Measurements from ENCODE around the gene DAP.

Gene DAP, protein sequence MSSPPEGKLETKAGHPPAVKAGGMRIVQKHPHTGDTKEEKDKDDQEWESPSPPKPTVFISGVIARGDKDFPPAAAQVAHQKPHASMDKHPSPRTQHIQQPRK

DNA sequence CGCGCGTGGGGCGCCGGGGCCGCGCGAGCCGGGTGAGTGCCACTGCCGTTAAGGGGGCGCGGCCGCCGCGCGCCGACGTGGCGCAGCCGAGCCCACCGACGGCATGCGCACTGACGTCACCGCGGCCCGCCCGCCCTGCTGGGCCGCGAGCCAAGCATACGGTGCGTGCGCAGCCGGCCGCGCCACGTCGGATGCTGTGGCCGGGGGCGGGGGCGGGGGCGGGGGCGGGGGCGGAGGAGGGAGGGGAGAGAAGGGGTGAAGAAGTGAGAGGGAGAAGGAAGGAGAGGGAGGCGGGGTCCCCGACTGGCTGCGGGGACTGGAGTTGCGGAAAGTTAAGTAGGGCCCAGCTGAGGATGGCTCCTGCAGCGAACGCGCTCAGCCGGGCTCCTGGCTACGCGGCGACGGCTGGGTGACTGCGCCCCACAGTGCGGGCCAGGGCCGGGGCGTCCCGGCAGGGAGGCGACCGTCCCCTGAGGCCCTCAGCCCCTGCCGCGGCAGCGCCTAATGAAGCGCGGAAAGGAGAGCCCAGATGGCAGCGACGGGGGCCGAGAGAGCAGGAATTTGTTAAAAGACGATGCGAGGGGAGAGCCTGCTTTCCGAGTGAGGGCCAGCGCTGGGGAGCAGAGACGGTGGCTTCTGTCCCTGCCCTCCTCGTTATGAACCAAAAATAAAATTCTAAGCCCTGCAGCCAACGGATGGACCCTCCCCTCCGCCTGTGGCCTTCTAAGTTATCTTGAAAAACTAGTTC lies at the start of gene DAP:
DAP (minus strand) TSS at position 50 of the 748 bp plus-strand sequence. CDS start 166 bp downstream, outside the sequence.
- intact Hi-C loops (cut with DNase I; ENCODE audit: low total_unique reads), result no loop called here
- TF ChIP-seq, protein P1, sequence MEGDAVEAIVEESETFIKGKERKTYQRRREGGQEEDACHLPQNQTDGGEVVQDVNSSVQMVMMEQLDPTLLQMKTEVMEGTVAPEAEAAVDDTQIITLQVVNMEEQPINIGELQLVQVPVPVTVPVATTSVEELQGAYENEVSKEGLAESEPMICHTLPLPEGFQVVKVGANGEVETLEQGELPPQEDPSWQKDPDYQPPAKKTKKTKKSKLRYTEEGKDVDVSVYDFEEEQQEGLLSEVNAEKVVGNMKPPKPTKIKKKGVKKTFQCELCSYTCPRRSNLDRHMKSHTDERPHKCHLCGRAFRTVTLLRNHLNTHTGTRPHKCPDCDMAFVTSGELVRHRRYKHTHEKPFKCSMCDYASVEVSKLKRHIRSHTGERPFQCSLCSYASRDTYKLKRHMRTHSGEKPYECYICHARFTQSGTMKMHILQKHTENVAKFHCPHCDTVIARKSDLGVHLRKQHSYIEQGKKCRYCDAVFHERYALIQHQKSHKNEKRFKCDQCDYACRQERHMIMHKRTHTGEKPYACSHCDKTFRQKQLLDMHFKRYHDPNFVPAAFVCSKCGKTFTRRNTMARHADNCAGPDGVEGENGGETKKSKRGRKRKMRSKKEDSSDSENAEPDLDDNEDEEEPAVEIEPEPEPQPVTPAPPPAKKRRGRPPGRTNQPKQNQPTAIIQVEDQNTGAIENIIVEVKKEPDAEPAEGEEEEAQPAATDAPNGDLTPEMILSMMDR (IDR thresholded peaks at IDR 0.05), result no peak

DNA sequence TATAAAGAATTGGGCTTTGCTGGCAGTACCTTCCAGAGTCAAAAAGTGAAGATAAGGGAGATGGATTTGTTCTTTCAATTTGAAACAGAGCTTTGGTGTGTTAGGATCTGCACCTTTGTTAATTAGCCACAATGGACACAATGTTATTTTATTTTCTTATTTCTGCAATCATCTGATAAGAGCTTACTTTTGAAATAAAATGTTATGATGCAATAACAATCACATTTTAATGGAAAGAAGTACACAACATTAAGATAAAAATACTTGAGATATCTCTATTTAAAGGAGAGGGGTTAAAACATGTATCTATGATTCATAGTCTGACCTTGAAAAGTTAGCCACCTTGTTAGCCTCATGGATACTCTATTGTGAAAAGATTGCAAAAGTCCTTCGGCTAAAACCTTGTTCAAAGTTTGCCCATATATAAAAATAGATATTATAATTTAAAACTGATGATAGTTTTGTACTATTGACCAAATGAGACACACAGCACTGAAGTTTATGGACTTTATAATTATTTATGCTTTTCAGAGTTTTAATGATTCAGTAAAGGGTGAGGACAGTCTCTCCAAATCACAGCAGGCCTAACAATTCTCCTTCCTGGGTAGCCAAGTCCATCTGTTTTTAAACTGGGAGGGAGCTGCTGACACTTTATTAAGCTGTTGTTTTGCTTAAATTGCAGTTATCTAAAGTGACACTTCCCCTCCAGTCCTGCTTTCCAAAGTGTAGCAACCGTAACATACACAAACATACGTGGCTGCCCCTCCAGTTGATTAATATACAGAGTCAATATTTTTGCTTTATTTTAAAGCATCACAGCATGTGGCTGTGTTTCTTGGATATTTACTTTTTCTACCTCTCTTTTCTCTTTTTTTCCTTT lies 47.6 kb upstream of the DAP start:
- DNase-seq, result no peak
- Histone ChIP-seq H3K4me3 (no peak overlapping the region), H3K9me3 (peaks cover 0 to 12% (median 6%) of the 10 kb centered on the region in 3 donors), H3K4me1 (no peaks in the 10 kb centered on the region), H3K27ac (no peak overlapping the region), H3K27me3 (no peaks in the 10 kb centered on the region), H3K36me3 (no peaks in the 10 kb centered on the region)
- intact Hi-C loops (cut with DNase I; ENCODE audit: low total_unique reads), result no loop called here
- TF ChIP-seq, protein P1 (IDR thresholded peaks at IDR 0.05), result no peak

More for the DNA sequence above, at the start of gene DAP:
- peak; percentile 77 to 90 for DNase-seq
- Histone ChIP-seq H3K9me3 (no peaks in the 10 kb centered on the region), H3K27ac (peak within 1 kb of the TSS; percentile 96 to 98), H3K36me3 (no peaks in the 10 kb centered on the region), H3K4me3 (peak within 1 kb of the TSS; percentile 88 to 94), H3K27me3 (no peaks in the 10 kb centered on the region), H3K4me1 (peaks cover 0 to 54% (median 21%) of the 10 kb centered on the region in 4 donors)

DNA sequence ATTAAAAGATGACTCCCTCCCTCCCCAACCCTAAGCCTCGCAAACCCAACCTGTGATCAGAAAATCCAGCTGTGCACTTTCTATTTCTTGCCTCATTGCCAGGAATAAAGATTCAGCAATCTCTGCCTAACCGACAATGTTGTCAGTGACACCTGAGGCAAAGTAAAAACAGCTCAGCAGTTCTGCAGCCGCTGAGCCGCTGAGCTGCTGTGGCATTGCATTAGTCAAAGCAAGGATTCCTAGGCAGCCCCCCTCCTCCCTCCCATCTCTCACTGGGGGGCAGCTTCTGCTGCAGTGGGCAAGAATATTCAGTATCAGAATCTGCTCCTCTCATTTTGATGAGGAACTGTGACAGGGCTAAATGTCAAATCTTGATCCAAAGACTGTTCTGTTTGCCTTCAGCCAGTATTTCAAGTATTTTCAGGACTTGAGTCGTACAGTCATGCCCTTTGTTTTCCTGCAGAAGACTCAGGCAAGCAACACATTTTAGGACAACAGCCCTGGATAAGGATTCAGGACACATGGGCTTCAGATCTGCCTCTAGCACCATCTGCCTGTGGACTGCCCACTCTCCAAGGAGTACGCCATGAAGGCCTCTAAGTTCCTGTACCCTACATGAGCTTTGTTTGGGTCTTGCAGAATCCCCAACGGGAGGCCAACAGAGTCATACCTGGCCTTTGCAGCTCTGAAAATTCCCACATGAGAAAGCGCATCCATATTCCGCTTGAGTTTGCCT lies 41.1 kb upstream of the DAP start:
- H3K36me3 ChIP-seq, result no peaks in the 10 kb centered on the region
- no peaks in the 10 kb centered on the region for H3K27me3 ChIP-seq
- intact Hi-C loops (cut with DNase I; ENCODE audit: low total_unique reads), result no loop called here
- no peaks in the 10 kb centered on the region for H3K4me1 ChIP-seq
- TF ChIP-seq, protein P1 (IDR thresholded peaks at IDR 0.05), result peak in 1 of 2 experiments; percentile 13
- peaks cover 0 to 12% (median 6%) of the 10 kb centered on the region in 3 donors for H3K9me3 ChIP-seq
- no peak overlapping the region for H3K4me3 ChIP-seq
- no peak for DNase-seq
- no peak overlapping the region for H3K27ac ChIP-seq

DNA sequence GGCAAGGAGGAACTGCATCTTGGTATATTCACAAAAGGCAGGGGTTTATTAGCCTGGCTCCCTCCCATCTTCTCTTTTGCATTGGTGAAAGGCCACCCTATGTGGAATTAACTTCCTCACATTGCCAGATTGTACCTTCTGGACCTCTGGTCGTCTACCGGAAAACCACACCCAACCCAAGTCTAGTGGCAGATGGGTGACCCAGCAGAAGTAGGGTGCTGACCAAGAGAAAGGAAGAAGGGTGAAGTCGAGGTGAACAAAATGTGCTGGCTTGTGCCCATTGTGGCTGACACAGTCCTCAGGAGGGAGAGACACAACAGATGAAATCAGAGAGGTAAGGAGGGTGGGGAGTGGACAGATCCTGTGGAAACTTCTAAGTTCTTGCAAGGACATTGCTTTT lies 39.8 kb upstream of the DAP start:
- Histone ChIP-seq H3K36me3 (no peaks in the 10 kb centered on the region), H3K27ac (no peak overlapping the region), H3K27me3 (no peaks in the 10 kb centered on the region), H3K4me1 (no peaks in the 10 kb centered on the region), H3K9me3 (peaks cover 0 to 12% (median 6%) of the 10 kb centered on the region in 3 donors), H3K4me3 (no peak overlapping the region)
- TF ChIP-seq, protein P1 (IDR thresholded peaks at IDR 0.05), result no peak
- intact Hi-C loops (cut with DNase I; ENCODE audit: low total_unique reads), result no loop called here
- no peak for DNase-seq

DNA sequence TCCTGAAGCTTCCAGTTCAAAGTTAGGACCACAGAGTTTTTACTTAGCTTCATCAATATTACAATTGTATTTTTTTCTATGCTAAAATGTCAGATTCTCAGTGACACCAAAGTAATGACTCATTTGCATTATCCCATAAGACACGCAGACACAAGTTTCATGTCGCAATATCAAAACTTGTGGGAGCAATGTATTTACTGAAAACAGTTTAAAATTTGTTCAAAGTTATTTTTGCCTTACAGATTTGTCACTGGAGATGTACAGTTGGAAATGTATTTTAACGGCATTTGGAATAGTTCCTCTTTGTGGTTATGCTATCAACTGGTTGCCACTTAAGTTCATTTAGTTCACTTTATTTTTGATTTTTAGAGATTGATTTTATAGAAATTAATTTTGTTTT lies 36.2 kb upstream of the DAP start:
- no peak overlapping the region for H3K4me3 ChIP-seq
- H3K9me3 ChIP-seq, result no peaks in the 10 kb centered on the region
- H3K36me3 ChIP-seq, result no peaks in the 10 kb centered on the region
- H3K27ac ChIP-seq, result no peak overlapping the region
- H3K27me3 ChIP-seq, result no peaks in the 10 kb centered on the region
- no peak for DNase-seq
- no peaks in the 10 kb centered on the region for H3K4me1 ChIP-seq
- intact Hi-C loops (cut with DNase I; ENCODE audit: low total_unique reads), result no loop called here
- TF ChIP-seq, protein P1 (IDR thresholded peaks at IDR 0.05), result no peak

Data from tibial artery (tissue), 4 donors.